K562 (cell line): Measurements from ENCODE around the gene PLA1A. TPM values are rescaled to one million over a fixed set of nuclear protein-coding genes. Genes with fewer than 3 reads are reported as not detected.

Experiments used
- ATAC-seq: fragments of 200-7000 bp; cut with Tn5 transposase; 3 replicates; pipeline ENCODE4 v1.9.1; 2020; ENCODE audit warnings: moderate library complexity
- BruUV-seq: library from RNA; stranded (reverse); fragments of 400-500 nt; replicated peaks from 2 replicates; lab custom pipeline; 2021; lab: Mats Ljungman, UMichigan
- CTCF ChIA-PET: fragments of 300-600 bp; formaldehyde crosslinking; extraction: SDS; loops from one replicate; lab custom pipeline; 2021; ENCODE audit warnings: low intra/inter-chr PET ratio; lab: Yijun Ruan, JAX
- POLR2A ChIA-PET: fragments of 300-600, 350-650 bp; sonication (Branson Sonifier 250); formaldehyde crosslinking; extraction: SDS; loops from one replicate; lab custom pipeline; 2021; ENCODE audit warnings: antibody characterized with exemption, inconsistent platforms; lab: Yijun Ruan, JAX
- DNase-seq, 4 experiments: peaks; one replicate each; pipeline versions ENCODE4 v3.0.0 to v3.0.0-alpha.2; 2011 to 2018; ENCODE audit warnings: low spot score in 3 of 4, mixed read lengths in 3 of 4; ENCODE audit errors: extremely low read depth in 1 of 4
- FAIRE-seq: peaks from 2 replicates; lab custom pipeline; 2011; peaks lifted over from hg19 to GRCh38; lab: Jason Lieb, UNC
- H2AFZ ChIP-seq: 2 replicates; pipeline ENCODE4 v1.6.0; 2011; ENCODE audit warnings: low read depth, low read length, control low read depth, inconsistent platforms
- H3K27ac ChIP-seq: fragments of 200-600 bp; 3 replicates; pipeline ENCODE4 v1.8.0; 2011; ENCODE audit warnings: low read depth, mild to moderate bottlenecking, control low read depth, inconsistent platforms, low read length, moderate library complexity, mixed read lengths; ENCODE audit errors: extremely low read depth
- H3K27me3 ChIP-seq, 2 experiments: fragments of 300-600 bp in 1 of 2; 2 replicates in 1 of 2; 3 replicates in 1 of 2; pipeline versions ENCODE4 v1.6.0 to v1.8.0; 2011; ENCODE audit warnings: inconsistent platforms in 2 of 2, low read length in 2 of 2, mild to moderate bottlenecking in 1 of 2, mixed read lengths in 1 of 2, moderate library complexity in 1 of 2; ENCODE audit not compliant: control insufficient read depth in 2 of 2, insufficient read depth in 2 of 2
- H3K36me3 ChIP-seq: fragments of 300-600 bp; 3 replicates; pipeline ENCODE4 v1.8.0; 2011; ENCODE audit warnings: mild to moderate bottlenecking, low read length, inconsistent platforms; ENCODE audit not compliant: control insufficient read depth, insufficient read depth
- H3K4me1 ChIP-seq, 2 experiments: fragments of 200-600 bp in 1 of 2; replicated peaks in 1 of 2; 2 replicates in 1 of 2; 3 replicates in 1 of 2; pipeline versions ENCODE4 v1.5.1 to v1.8.0; 2011; ENCODE audit warnings: inconsistent platforms in 2 of 2, low read length in 2 of 2, mild to moderate bottlenecking in 1 of 2, mixed read lengths in 1 of 2, moderate library complexity in 1 of 2; ENCODE audit not compliant: control insufficient read depth in 2 of 2, insufficient read depth in 2 of 2
- H3K4me2 ChIP-seq: 2 replicates; pipeline ENCODE4 v1.6.1; 2011; ENCODE audit warnings: low read length, control low read depth, inconsistent platforms, mixed read lengths; ENCODE audit not compliant: insufficient read depth
- H3K4me3 ChIP-seq: fragments of 200-600 bp; sonication (generic), shearing (Covaris generic); 2 replicates; pipeline ENCODE4 v1.5.1; 2016; ENCODE audit warnings: control low read depth, inconsistent platforms
- H3K79me2 ChIP-seq: fragments of 200-600 bp; 3 replicates; pipeline ENCODE4 v1.8.0; 2011; ENCODE audit warnings: low read length, inconsistent platforms; ENCODE audit not compliant: control insufficient read depth, insufficient read depth
- H3K9ac ChIP-seq, 2 experiments: 2 replicates each; pipeline versions ENCODE4 v1.6.0 to v1.6.1; 2011; ENCODE audit warnings: low read depth in 2 of 2, low read length in 2 of 2, control low read depth in 1 of 2, inconsistent platforms in 1 of 2, mild to moderate bottlenecking in 1 of 2, mixed read lengths in 1 of 2; ENCODE audit not compliant: insufficient read depth in 1 of 2
- H3K9me1 ChIP-seq: one replicate; pipeline ENCODE4 v1.6.0; 2011; ENCODE audit warnings: inconsistent platforms, mild to moderate bottlenecking, low read length, moderate library complexity; ENCODE audit not compliant: control insufficient read depth, insufficient read depth
- H3K9me3 ChIP-seq: replicated peaks from 2 replicates; pipeline ENCODE4 v1.5.1; 2011; ENCODE audit warnings: low read depth, low read length, inconsistent platforms; ENCODE audit not compliant: control insufficient read depth, insufficient read depth
- H4K20me1 ChIP-seq: replicated peaks from 2 replicates; pipeline ENCODE4 v1.6.1; 2011; ENCODE audit warnings: low read length, inconsistent platforms, mixed read lengths; ENCODE audit not compliant: control insufficient read depth, insufficient read depth
- L3MBTL2 ChIP-seq: fragments of 450-650 bp; IDR thresholded peaks from 2 replicates; pipeline ENCODE4 v1.6.1; 2016; ENCODE audit warnings: mild to moderate bottlenecking, moderate library complexity
- PHTF2 ChIP-seq: fragments of 250-450 bp; sonication (Bioruptor Pico); IDR thresholded peaks from 2 replicates; pipeline ENCODE4 v1.5.0; 2021; ENCODE audit warnings: mild to moderate bottlenecking
- ZNF699 ChIP-seq: fragments of 250-450 bp; sonication (Bioruptor Pico); IDR thresholded peaks from 2 replicates; pipeline ENCODE4 v1.8.0; 2021; ENCODE audit warnings: mild to moderate bottlenecking, moderate library complexity; ENCODE audit not compliant: insufficient replicate concordance
- WGBS: fragments of 100-300 bp; shearing (Covaris generic); methylation state at CpG from one replicate; pipeline ENCODE4 v1.1.6; 2016; ENCODE audit warnings: low coverage, mixed read lengths; ENCODE audit not compliant: insufficient coverage; ENCODE audit errors: missing lambda C conversion rate; 5-methylcytosine and 5-hydroxymethylcytosine counted together
- in situ Hi-C: fragments of 300-500 bp; cut with MboI; formaldehyde crosslinking; loops from 4 replicates; pipeline ENCODE4 v1.15.0; 2018; ENCODE audit warnings: inconsistent platforms, mixed read lengths
- intact Hi-C: fragments of 100-400 bp; cut with micrococcal nuclease; formaldehyde crosslinking; loops from 2 replicates; pipeline ENCODE4 v1.14.2; 2022
- polyA plus RNA-seq, 8 experiments: library from polyadenylated mRNA; depleted of rRNA in 4 of 8; stranded (reverse) in 5 of 8; unstranded in 3 of 8; fragments of >200 nt; fragmentation: Nextera tagmentation in 2 of 8; fragmentation: Illumina TruSeq in 1 of 8; extraction: Ambion mirVana in 2 of 8; extraction: Trizol in 1 of 8; gene quantifications; 2 replicates each; pipeline versions ENCODE4 v1.2.1 to v1.2.3, GENCODE V29; 2011 to 2014; ENCODE audit warnings: inconsistent platforms in 1 of 8, missing spikeins in 1 of 8
- total RNA-seq, 7 experiments: library from RNA; depleted of rRNA in 6 of 7; stranded (reverse); fragments of >200 nt in 6 of 7; fragmentation: Illumina TruSeq in 2 of 7; extraction: Trizol in 2 of 7; gene quantifications; 2 replicates each; pipeline versions ENCODE4 v1.2.1 to v1.2.3, GENCODE V29; 2011 to 2021; ENCODE audit warnings: low replicate concordance in 1 of 7
- TF ChIP-seq, protein P1 (sequence below): sonication (generic); formaldehyde crosslinking; IDR thresholded peaks from 2 replicates; pipeline ENCODE4 v1.8.0; 2022; ENCODE audit warnings: mild to moderate bottlenecking, missing genetic modification reagents
- TF ChIP-seq, protein P2 (sequence below), 2 experiments: fragments of 200-800 bp in 1 of 2; sonication (Bioruptor generic) in 1 of 2; sonication (generic) in 1 of 2; formaldehyde crosslinking in 1 of 2; IDR thresholded peaks in 1 of 2; conservative IDR thresholded peaks in 1 of 2; 2 replicates each; pipeline versions ENCODE4 v1.5.0 to v1.6.1; 2016 to 2020; ENCODE audit warnings: missing compliant biosample characterization in 1 of 2, missing genetic modification characterization in 1 of 2, missing genetic modification reagents in 1 of 2
- TF ChIP-seq, protein P3 (sequence below): fragments of 450-650 bp; IDR thresholded peaks from 2 replicates; pipeline ENCODE4 v1.6.1; 2018; ENCODE audit warnings: mild to moderate bottlenecking, low read depth; ENCODE audit not compliant: partially characterized antibody

PLA1A gene
- total and polyA plus RNA-seq, 9 of the 15 experiments (the other 6 are each of a cell fraction or from before 2014, with no cell fraction given): not detected

DNA sequence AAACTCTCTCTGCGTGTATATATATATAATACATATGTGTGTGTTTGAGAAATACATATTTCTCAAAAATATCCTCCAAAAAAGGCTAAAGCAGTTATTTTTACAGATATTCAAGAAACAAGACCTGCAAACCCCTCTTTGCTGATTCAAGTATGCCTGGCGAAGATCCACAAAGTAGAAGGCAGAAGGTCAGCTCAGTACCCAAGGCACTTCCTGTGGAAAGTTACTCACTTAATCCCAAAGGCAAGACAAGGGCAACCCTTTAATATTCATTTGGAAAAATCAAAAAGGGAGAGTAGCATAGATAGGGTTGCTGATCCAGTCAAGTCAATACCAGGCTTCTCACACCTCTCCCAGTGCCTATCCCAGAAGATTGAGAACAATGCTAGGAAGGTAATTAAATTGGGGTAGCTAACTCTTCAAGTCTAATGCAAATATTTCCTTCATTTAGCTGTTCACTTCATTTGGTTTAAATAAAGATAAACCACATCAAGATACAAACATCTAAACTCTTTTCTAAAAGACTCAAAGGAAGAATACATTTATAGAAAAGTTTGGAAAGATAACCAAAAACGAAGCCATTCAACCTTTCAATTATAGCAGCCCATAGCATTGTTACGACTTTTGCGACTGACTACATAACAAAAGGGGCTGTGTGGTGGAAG lies 72.4 kb downstream of the PLA1A start:
- peaks cover 47% of the 10 kb centered on the region for H3K36me3 ChIP-seq
- FAIRE-seq: no peak
- intact Hi-C loops: no loop called here

More for the DNA sequence above, 72.4 kb downstream of the PLA1A start:
- Histone ChIP-seq H3K27me3 (no peaks in the 10 kb centered on the region), H3K9me3 (no peaks in the 10 kb centered on the region), H3K4me3 (no peak overlapping the region), H4K20me1 (no peaks in the 10 kb centered on the region), H3K4me1 (peaks cover 0 to 5% of the 10 kb centered on the region in 2 experiments; a peak in 3 of 5 replicates), H3K9ac (no peak overlapping the region), H3K4me2 (no peak overlapping the region), H3K9me1 (no peaks in the 10 kb centered on the region), H3K27ac (no peak overlapping the region), H2AFZ (no peak overlapping the region), H3K79me2 (no peaks in the 10 kb centered on the region)
- DNase-seq: no peak
- ChIA-PET POLR2A (interaction anchor here (0.7 kb wide), 1 partner anchor 30 kb away, joined by 5 read pairs; no protein-coding TSS in a partner anchor), CTCF (no interaction called here)
- TF ChIP-seq, protein P1, sequence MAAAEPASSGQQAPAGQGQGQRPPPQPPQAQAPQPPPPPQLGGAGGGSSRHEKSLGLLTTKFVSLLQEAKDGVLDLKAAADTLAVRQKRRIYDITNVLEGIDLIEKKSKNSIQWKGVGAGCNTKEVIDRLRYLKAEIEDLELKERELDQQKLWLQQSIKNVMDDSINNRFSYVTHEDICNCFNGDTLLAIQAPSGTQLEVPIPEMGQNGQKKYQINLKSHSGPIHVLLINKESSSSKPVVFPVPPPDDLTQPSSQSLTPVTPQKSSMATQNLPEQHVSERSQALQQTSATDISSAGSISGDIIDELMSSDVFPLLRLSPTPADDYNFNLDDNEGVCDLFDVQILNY: no peak
- TF ChIP-seq L3MBTL2 (no peak), ZNF699 (CRISPR knock-in tag) (no peak), PHTF2 (CRISPR knock-in tag) (no peak)
- TF ChIP-seq, protein P2, sequence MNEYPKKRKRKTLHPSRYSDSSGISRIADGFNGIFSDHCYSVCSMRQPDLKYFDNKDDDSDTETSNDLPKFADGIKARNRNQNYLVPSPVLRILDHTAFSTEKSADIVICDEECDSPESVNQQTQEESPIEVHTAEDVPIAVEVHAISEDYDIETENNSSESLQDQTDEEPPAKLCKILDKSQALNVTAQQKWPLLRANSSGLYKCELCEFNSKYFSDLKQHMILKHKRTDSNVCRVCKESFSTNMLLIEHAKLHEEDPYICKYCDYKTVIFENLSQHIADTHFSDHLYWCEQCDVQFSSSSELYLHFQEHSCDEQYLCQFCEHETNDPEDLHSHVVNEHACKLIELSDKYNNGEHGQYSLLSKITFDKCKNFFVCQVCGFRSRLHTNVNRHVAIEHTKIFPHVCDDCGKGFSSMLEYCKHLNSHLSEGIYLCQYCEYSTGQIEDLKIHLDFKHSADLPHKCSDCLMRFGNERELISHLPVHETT (CRISPR knock-in tag; conservative IDR thresholded peaks at IDR 0.05 in 1 of 2, IDR thresholded peaks at IDR 0.05 in 1 of 2): no peak
- TF ChIP-seq, protein P3, sequence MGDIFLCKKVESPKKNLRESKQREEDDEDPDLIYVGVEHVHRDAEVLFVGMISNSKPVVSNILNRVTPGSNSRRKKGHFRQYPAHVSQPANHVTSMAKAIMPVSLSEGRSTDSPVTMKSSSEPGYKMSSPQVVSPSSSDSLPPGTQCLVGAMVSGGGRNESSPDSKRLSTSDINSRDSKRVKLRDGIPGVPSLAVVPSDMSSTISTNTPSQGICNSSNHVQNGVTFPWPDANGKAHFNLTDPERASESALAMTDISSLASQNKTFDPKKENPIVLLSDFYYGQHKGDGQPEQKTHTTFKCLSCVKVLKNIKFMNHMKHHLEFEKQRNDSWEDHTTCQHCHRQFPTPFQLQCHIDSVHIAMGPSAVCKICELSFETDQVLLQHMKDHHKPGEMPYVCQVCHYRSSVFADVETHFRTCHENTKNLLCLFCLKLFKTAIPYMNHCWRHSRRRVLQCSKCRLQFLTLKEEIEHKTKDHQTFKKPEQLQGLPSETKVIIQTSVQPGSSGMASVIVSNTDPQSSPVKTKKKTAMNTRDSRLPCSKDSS: no peak
- BruUV-seq: no TSS peak
- WGBS: 90% methylated on average over 5 of the region's 5 CpGs
- in situ Hi-C loops: no loop called here
- ATAC-seq: no peak
